Activated T-helper 2 cell treated with anti-CD3 and anti-CD28 coated beads, Interferon-gamma antibody, Interleukin-2, Interleukin-4, amounts not matched to agents 10 μg/mL and 5 μg/mL and 100 μg/mL, durations not matched to agents 14 hours and 24 hours and 36 hours (primary cell): ENCODE measurements around the gene BCL11B. TPM values are rescaled to one million over a fixed set of nuclear protein-coding genes. Genes with fewer than 3 reads are reported as not detected.

ENCODE experiments used
- DNase-seq: peaks from one replicate; pipeline ENCODE4 v3.0.0; 2021; ENCODE audit warnings: low spot score
- H3K27ac Mint-ChIP-seq: one replicate; pipeline ENCODE4 v1.8.0; 2021; ENCODE audit warnings: mixed read lengths
- H3K27me3 Mint-ChIP-seq: one replicate; pipeline ENCODE4 v1.8.0; 2021; ENCODE audit warnings: low read depth, mixed read lengths
- H3K36me3 Mint-ChIP-seq: one replicate; pipeline ENCODE4 v1.8.0; 2021; ENCODE audit warnings: low read depth, mixed read lengths
- H3K4me1 Mint-ChIP-seq: one replicate; pipeline ENCODE4 v1.8.0; 2021; ENCODE audit warnings: low read depth, mixed read lengths
- H3K4me3 Mint-ChIP-seq: one replicate; pipeline ENCODE4 v1.8.0; 2021; ENCODE audit warnings: low read depth, mild to moderate bottlenecking, moderate library complexity, mixed read lengths
- H3K9me3 Mint-ChIP-seq: one replicate; pipeline ENCODE4 v1.8.0; 2021; ENCODE audit warnings: mixed read lengths
- intact Hi-C: fragments of 100-400 bp; cut with micrococcal nuclease; formaldehyde crosslinking; loops from one replicate; pipeline ENCODE4 v1.15.1; 2023
- total RNA-seq: library from RNA; stranded (reverse); gene quantifications from 2 replicates; pipeline ENCODE4 v1.2.3, GENCODE V29; 2022

BCL11B gene
- total RNA-seq, 1 donor from 2014 or later = 34.1 TPM

GRCh38 chr14:99198746-99199502, 73.1 kb downstream of the BCL11B start:
- intact Hi-C loops = no loop called here

GRCh38 chr14:99196310-99196650, 75.7 kb downstream of the BCL11B start:
- Mint-ChIP-seq H3K4me3 (no peak overlapping the region), H3K9me3 (no peaks in the 10 kb centered on the region), H3K27me3 (no peaks in the 10 kb centered on the region), H3K4me1 (peaks cover 77% of the 10 kb centered on the region), H3K36me3 (peaks cover 34% of the 10 kb centered on the region), H3K27ac (peak overlapping the region; percentile 96)
- no peak for DNase-seq
- intact Hi-C loops = no loop called here

More at GRCh38 chr14:99198746-99199502, 73.1 kb downstream of the BCL11B start:
- Mint-ChIP-seq H3K4me1 (peaks cover 79% of the 10 kb centered on the region), H3K36me3 (peaks cover 39% of the 10 kb centered on the region), H3K27ac (peak overlapping the region; percentile 53), H3K4me3 (peak overlapping the region; percentile 2), H3K9me3 (no peaks in the 10 kb centered on the region), H3K27me3 (no peaks in the 10 kb centered on the region)
- no peak for DNase-seq

GRCh38 chr14:99195602-99196309, 76.2 kb downstream of the BCL11B start:
- Mint-ChIP-seq H3K4me3 (no peak overlapping the region), H3K9me3 (no peaks in the 10 kb centered on the region), H3K36me3 (peaks cover 37% of the 10 kb centered on the region), H3K27me3 (no peaks in the 10 kb centered on the region), H3K4me1 (peaks cover 79% of the 10 kb centered on the region), H3K27ac (peak overlapping the region; percentile 96)
- intact Hi-C loops = no loop called here
- no peak for DNase-seq

DNA sequence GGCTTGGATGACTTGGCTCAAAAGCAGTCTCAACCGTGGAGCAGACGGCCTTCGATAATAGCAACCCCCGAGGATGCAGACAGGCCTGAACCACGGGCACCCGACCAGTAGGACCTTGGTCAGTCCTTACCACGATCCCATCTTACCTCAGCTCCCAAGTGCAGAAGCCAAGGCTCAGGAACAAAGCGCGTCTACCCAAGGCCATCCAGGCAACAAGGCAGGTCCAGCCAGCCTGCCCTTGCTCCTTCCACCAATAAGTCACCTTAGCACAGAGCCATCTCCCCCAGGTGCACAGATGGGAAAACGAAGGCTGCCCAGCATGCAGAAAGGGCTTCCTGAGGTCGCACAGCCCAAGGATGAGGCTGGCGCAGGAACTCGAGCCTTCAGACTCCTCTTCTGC, 77.3 kb downstream of the BCL11B start:
- no peak for DNase-seq
- no peaks in the 10 kb centered on the region for H3K9me3 Mint-ChIP-seq
- H3K36me3 Mint-ChIP-seq = peaks cover 33% of the 10 kb centered on the region
- peaks cover 80% of the 10 kb centered on the region for H3K4me1 Mint-ChIP-seq
- H3K27me3 Mint-ChIP-seq = no peaks in the 10 kb centered on the region
- intact Hi-C loops = loop anchor here (5.0 kb wide), 1 partner anchor 1017 kb away; no protein-coding TSS in a partner anchor
- H3K27ac Mint-ChIP-seq = peak overlapping the region; percentile 96
- no peak overlapping the region for H3K4me3 Mint-ChIP-seq

DNA sequence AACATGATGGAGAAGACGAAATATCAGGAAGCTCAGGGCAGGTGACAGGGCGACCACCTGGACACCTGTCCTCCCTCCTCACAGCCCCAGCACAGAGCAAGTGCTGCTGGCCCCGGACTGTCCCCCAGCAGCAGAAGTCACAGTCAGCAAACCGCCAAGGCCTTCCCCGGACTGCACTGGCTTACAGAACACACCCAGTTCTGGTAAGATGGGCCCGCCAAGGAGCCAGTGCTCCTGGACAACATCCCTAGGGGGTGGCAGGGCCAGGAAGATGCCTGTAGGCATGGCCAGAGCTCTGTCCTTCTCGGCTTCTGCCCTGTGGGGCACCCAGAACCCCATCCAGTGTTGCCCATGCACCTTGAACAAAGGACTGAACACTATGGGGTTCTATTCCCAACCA, 77.9 kb downstream of the BCL11B start:
- peaks cover 32% of the 10 kb centered on the region for H3K36me3 Mint-ChIP-seq
- no peaks in the 10 kb centered on the region for H3K9me3 Mint-ChIP-seq
- peaks cover 82% of the 10 kb centered on the region for H3K4me1 Mint-ChIP-seq
- DNase-seq = no peak
- no peaks in the 10 kb centered on the region for H3K27me3 Mint-ChIP-seq
- no peak overlapping the region for H3K4me3 Mint-ChIP-seq
- peak overlapping the region; percentile 96 for H3K27ac Mint-ChIP-seq
- intact Hi-C loops = loop anchor here (5.0 kb wide), 1 partner anchor 1017 kb away; no protein-coding TSS in a partner anchor

DNA sequence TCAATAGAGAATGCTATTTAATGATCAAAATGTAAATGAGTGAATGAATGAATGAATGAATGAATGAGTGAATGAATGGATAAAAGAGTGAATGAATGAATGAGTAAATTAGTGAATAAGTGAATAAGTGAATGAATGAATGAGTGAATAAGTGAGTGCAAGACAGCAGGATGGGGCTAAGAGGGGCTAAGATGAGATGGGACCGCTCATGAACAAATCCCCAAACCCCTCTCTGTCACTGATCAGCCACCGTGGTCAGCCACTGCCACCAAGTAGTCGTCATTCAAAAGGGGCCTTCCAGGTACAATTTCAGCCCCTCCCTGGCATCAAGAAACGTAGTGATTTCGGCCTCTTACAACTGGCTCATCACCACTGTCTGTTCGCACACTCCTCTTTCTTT, 79.2 kb downstream of the BCL11B start:
- no peak for DNase-seq
- intact Hi-C loops = loop anchor here (2.0 to 5.0 kb wide), 5 partner anchors 14 to 1016 kb away; no protein-coding TSS in a partner anchor
- Mint-ChIP-seq H3K36me3 (peaks cover 22% of the 10 kb centered on the region), H3K27ac (peak overlapping the region; percentile 96), H3K9me3 (no peaks in the 10 kb centered on the region), H3K4me1 (peaks cover 76% of the 10 kb centered on the region), H3K27me3 (no peaks in the 10 kb centered on the region), H3K4me3 (peak overlapping the region; percentile 91)

DNA sequence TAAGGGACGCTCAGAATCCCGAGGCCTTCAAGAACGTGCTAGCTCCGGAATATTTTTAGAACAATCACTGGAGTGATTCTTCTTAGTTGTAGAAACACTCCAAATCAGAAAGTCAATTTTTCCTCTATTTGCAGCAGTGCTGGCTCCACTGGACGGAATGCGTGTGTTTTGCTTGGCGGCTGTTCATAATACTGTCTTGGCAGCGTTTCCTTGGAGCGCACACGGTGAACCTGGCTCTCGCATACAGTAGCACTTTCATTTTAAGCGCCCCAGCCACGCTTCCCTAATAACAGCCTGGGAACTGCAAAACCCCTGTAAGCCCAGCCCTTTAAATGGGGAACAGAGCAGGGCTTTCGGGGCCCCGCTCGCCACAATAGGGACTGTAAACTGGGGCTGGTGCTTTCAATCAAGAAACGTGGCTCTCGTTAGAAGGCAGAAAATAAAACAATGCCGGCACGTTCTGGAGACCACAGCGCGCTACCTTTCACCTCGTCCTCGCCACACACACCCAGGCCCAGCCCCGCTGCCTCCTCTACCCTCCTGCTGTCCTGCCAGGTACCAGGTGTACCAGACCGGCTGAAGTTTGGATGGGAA, 79.9 kb downstream of the BCL11B start:
- Mint-ChIP-seq H3K27me3 (no peaks in the 10 kb centered on the region), H3K4me1 (peaks cover 76% of the 10 kb centered on the region), H3K9me3 (no peaks in the 10 kb centered on the region), H3K4me3 (peak overlapping the region; percentile 91), H3K27ac (peak overlapping the region; percentile 96), H3K36me3 (peaks cover 18% of the 10 kb centered on the region)
- peak; percentile 33 for DNase-seq
- intact Hi-C loops = loop anchor here (2.0 to 5.0 kb wide), 5 partner anchors 15 to 1015 kb away; no protein-coding TSS in a partner anchor

DNA sequence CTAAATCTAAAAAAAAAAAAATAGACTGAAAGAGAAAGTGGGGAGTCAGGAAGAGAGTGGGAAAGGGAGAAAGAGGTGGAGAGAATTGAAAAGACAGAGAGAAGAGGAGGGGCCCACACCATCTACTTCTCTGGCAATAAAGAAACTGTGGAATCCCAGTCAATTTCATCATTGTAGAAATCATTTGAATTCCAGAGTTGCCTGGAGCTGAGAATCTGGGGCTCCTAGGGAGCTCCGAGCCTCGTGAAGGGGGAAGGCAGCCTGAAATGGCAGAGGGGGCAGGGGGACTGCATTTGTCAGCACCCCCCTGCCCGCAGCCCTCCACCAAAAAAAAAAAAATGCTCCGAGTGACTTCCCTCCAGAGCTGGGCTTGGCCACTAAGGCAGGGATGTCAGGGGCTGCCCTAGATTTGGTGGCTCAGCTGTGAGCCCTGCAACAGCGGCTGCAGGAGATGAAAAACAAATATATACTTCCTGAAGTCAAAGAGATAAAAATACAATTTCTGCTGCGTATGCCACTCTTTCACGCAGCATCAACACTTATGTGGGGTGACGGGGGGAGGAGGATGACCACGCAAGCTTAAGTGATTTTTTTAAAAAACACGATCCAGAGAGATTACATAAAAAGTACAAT, 80.5 kb downstream of the BCL11B start:
- H3K4me3 Mint-ChIP-seq = peak overlapping the region; percentile 91
- no peaks in the 10 kb centered on the region for H3K27me3 Mint-ChIP-seq
- peaks cover 79% of the 10 kb centered on the region for H3K4me1 Mint-ChIP-seq
- intact Hi-C loops = loop anchor here (2.0 to 5.0 kb wide), 5 partner anchors 15 to 1014 kb away; no protein-coding TSS in a partner anchor
- no peaks in the 10 kb centered on the region for H3K9me3 Mint-ChIP-seq
- peak overlapping the region; percentile 96 for H3K27ac Mint-ChIP-seq
- DNase-seq = no peak
- H3K36me3 Mint-ChIP-seq = peaks cover 15% of the 10 kb centered on the region

- Mint-ChIP-seq H3K9me3 (no peaks in the 10 kb centered on the region), H3K27ac (peak overlapping the region; percentile 96), H3K36me3 (peaks cover 18% of the 10 kb centered on the region), H3K4me3 (peak overlapping the region; percentile 91), H3K27me3 (no peaks in the 10 kb centered on the region), H3K4me1 (peaks cover 80% of the 10 kb centered on the region)
- intact Hi-C loops = loop anchor here (5.0 kb wide), 1 partner anchor 1014 kb away; no protein-coding TSS in a partner anchor
- no peak for DNase-seq
Measured at GRCh38 chr14:99190696-99191394, 81.2 kb downstream of the BCL11B start.

DNA sequence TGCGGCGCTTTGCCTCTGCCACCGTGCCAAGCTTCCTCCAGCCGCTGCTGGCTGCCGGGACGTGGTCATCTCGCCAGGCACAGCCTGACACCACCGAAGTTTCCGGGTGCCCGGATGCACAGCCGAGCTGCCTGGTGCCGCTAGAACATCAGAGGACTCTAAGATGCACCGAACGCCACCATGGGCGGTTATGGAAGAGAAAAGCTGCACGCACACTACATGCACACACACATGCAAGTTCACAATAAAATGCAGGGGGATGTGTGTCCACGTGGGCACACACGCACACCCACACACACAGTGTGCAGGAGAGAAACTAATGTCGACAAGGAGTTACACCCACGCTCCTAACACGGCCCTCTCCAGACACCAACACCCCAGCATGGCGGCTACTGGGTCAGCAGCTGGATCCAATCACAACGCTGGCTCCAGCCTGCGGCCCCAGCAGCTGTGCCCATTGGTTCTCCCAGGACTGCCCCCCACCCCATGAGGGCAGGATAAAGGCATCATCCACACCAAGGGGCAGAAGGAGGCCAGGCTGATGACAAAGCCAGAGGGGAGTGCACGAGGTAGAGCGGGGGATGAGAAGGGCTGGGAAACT, 82.7 kb downstream of the BCL11B start:
- peak; percentile 61 for DNase-seq
- peak overlapping the region; percentile 82 for H3K4me3 Mint-ChIP-seq
- H3K4me1 Mint-ChIP-seq = peaks cover 80% of the 10 kb centered on the region
- no peaks in the 10 kb centered on the region for H3K9me3 Mint-ChIP-seq
- peak overlapping the region; percentile 95 for H3K27ac Mint-ChIP-seq
- intact Hi-C loops = loop anchor here (10.0 kb wide), 1 partner anchor 1734 kb away; no protein-coding TSS in a partner anchor
- no peaks in the 10 kb centered on the region for H3K27me3 Mint-ChIP-seq
- peaks cover 21% of the 10 kb centered on the region for H3K36me3 Mint-ChIP-seq

DNA sequence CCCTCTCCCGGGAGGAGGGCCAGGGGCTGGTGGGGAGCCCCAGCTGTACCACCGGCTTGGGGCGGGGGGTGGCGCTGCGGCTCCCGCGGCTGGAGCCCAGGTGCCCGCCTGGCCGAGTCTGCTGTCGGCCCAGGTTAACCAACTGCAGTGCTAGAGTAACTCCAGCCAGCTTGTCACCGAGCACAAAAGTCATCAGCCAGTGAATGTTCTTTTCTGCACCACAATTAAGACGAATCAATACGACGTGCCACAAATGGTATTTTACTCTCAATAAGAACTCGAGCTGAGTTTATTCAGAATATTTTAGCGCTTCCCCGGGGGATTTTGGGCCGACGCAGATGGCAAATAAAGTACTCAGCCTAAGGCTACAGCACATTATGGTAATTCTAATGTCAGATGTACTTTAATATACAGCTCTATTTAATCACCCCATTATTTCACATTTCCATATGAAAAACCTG, 83.2 kb downstream of the BCL11B start:
- Mint-ChIP-seq H3K4me1 (peaks cover 82% of the 10 kb centered on the region), H3K4me3 (peak overlapping the region; percentile 82), H3K27me3 (no peaks in the 10 kb centered on the region), H3K27ac (peak overlapping the region; percentile 95), H3K36me3 (peaks cover 26% of the 10 kb centered on the region), H3K9me3 (no peaks in the 10 kb centered on the region)
- no peak for DNase-seq
- intact Hi-C loops = loop anchor here (10.0 kb wide), 1 partner anchor 1734 kb away; no protein-coding TSS in a partner anchor
